ENCODE results near the gene SRSF1. TPM values are rescaled to one million over a fixed set of nuclear protein-coding genes. Genes with fewer than 3 reads are reported as not detected.

Gene SRSF1
- total RNA-seq, 1 experiment from 2014 or later, result 434 TPM

DNA sequence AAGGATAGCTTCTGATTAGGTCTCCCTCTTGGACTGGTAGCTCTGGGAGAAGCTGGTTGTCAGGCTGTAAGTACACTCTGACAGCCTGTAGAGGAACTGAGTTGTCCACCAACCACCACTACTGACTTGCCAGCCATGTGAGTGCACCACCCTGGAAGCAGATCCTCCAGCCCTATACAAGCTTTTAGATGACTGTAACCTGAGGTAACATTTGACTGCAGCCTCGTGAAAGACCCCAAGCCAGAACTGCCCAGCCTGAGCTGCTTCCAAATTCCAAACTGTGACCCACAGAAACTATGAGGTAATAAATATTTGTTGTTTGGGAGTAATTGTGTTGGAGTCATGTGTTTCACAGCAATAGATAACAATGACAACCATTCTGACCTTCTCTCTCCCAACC is 45.4 kb upstream of the SRSF1 start:
- no peaks in the 10 kb centered on the region for H3K36me3 ChIP-seq (ENCODE audit: control insufficient read depth in 1 of 2, insufficient read depth in 2 of 2, low read length in 2 of 2)
- ATAC-seq, result peak; percentile 40
- ChIA-PET POLR2A (interaction anchor here (1.6 kb wide), 1 partner anchor 31 kb away, joined by 9 read pairs; the partner anchor contains the start of gene DYNLL2), RAD21 (ENCODE audit: low non-redundant PET in 1 of 2, low total read pairs in 2 of 2, uncharacterized antibody in 2 of 2, unreplicated experiment in 2 of 2) (no interaction called here), CTCF (no interaction called here)
- TF ChIP-seq EGR1 (IDR thresholded peaks at IDR 0.05; ENCODE audit: low read depth) (no peak), SP1 (IDR thresholded peaks at IDR 0.05; ENCODE audit: low read depth) (no peak), EZH2 (IDR thresholded peaks at IDR 0.05) (no peak), EZH2phosphoT487 (IDR thresholded peaks at IDR 0.05; ENCODE audit: borderline replicate concordance) (no peak), SIN3A (IDR thresholded peaks at IDR 0.05; ENCODE audit: low read depth) (no peak), ZNF274 (IDR thresholded peaks at IDR 0.05; ENCODE audit: low read depth, low read length) (no peak), ELF1 (IDR thresholded peaks at IDR 0.05; ENCODE audit: borderline replicate concordance, low read depth) (no peak), RAD21 (IDR thresholded peaks at IDR 0.05; ENCODE audit: low read depth) (no peak), ZFX (IDR thresholded peaks at IDR 0.05) (no peak), YY1 (IDR thresholded peaks at IDR 0.05; ENCODE audit: extremely low read depth, insufficient replicate concordance, low read depth, low read length) (no peak), CBX3 (IDR thresholded peaks at IDR 0.05; ENCODE audit: low read depth) (no peak), POLR2A (IDR thresholded peaks at IDR 0.05; ENCODE audit: borderline replicate concordance, extremely low read depth, insufficient read depth, insufficient read length) (no peak), POLR2AphosphoS5 (IDR thresholded peaks at IDR 0.05; ENCODE audit: low read depth, low read length) (no peak)
- TF ChIP-seq, protein P1, sequence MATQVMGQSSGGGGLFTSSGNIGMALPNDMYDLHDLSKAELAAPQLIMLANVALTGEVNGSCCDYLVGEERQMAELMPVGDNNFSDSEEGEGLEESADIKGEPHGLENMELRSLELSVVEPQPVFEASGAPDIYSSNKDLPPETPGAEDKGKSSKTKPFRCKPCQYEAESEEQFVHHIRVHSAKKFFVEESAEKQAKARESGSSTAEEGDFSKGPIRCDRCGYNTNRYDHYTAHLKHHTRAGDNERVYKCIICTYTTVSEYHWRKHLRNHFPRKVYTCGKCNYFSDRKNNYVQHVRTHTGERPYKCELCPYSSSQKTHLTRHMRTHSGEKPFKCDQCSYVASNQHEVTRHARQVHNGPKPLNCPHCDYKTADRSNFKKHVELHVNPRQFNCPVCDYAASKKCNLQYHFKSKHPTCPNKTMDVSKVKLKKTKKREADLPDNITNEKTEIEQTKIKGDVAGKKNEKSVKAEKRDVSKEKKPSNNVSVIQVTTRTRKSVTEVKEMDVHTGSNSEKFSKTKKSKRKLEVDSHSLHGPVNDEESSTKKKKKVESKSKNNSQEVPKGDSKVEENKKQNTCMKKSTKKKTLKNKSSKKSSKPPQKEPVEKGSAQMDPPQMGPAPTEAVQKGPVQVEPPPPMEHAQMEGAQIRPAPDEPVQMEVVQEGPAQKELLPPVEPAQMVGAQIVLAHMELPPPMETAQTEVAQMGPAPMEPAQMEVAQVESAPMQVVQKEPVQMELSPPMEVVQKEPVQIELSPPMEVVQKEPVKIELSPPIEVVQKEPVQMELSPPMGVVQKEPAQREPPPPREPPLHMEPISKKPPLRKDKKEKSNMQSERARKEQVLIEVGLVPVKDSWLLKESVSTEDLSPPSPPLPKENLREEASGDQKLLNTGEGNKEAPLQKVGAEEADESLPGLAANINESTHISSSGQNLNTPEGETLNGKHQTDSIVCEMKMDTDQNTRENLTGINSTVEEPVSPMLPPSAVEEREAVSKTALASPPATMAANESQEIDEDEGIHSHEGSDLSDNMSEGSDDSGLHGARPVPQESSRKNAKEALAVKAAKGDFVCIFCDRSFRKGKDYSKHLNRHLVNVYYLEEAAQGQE (IDR thresholded peaks at IDR 0.05; ENCODE audit: low read depth), result no peak
- TF ChIP-seq, protein P2, sequence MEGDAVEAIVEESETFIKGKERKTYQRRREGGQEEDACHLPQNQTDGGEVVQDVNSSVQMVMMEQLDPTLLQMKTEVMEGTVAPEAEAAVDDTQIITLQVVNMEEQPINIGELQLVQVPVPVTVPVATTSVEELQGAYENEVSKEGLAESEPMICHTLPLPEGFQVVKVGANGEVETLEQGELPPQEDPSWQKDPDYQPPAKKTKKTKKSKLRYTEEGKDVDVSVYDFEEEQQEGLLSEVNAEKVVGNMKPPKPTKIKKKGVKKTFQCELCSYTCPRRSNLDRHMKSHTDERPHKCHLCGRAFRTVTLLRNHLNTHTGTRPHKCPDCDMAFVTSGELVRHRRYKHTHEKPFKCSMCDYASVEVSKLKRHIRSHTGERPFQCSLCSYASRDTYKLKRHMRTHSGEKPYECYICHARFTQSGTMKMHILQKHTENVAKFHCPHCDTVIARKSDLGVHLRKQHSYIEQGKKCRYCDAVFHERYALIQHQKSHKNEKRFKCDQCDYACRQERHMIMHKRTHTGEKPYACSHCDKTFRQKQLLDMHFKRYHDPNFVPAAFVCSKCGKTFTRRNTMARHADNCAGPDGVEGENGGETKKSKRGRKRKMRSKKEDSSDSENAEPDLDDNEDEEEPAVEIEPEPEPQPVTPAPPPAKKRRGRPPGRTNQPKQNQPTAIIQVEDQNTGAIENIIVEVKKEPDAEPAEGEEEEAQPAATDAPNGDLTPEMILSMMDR (IDR thresholded peaks at IDR 0.05 in 2 of 3, conservative IDR thresholded peaks at IDR 0.05 in 1 of 3; ENCODE audit: borderline replicate concordance in 1 of 3, insufficient read depth in 1 of 3, low read depth in 2 of 3, low read length in 2 of 3), result no peak
- TF ChIP-seq, protein P3, sequence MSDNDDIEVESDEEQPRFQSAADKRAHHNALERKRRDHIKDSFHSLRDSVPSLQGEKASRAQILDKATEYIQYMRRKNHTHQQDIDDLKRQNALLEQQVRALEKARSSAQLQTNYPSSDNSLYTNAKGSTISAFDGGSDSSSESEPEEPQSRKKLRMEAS (IDR thresholded peaks at IDR 0.05), result no peak
- TF ChIP-seq, protein P4, sequence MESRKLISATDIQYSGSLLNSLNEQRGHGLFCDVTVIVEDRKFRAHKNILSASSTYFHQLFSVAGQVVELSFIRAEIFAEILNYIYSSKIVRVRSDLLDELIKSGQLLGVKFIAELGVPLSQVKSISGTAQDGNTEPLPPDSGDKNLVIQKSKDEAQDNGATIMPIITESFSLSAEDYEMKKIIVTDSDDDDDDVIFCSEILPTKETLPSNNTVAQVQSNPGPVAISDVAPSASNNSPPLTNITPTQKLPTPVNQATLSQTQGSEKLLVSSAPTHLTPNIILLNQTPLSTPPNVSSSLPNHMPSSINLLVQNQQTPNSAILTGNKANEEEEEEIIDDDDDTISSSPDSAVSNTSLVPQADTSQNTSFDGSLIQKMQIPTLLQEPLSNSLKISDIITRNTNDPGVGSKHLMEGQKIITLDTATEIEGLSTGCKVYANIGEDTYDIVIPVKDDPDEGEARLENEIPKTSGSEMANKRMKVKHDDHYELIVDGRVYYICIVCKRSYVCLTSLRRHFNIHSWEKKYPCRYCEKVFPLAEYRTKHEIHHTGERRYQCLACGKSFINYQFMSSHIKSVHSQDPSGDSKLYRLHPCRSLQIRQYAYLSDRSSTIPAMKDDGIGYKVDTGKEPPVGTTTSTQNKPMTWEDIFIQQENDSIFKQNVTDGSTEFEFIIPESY (IDR thresholded peaks at IDR 0.05; ENCODE audit: extremely low read depth, insufficient replicate concordance, low read length), result no peak
- TF ChIP-seq, protein P5, sequence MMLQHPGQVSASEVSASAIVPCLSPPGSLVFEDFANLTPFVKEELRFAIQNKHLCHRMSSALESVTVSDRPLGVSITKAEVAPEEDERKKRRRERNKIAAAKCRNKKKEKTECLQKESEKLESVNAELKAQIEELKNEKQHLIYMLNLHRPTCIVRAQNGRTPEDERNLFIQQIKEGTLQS (IDR thresholded peaks at IDR 0.05), result no peak
- H3K4me2 ChIP-seq (ENCODE audit: low read length), result no peak overlapping the region
- H3K4me1 ChIP-seq (ENCODE audit: control insufficient read depth in 1 of 2, insufficient read depth in 2 of 2, low read length in 2 of 2), result no peaks in the 10 kb centered on the region; a peak in 1 of 4 replicates
- H3K4me3 ChIP-seq (replicated peaks in 1 of 2; ENCODE audit: low read depth in 1 of 2, low read length in 2 of 2), result no peak overlapping the region
- H3K9me3 ChIP-seq (ENCODE audit: control insufficient read depth in 1 of 2, insufficient read depth in 1 of 2, low read depth in 1 of 2, low read length in 2 of 2), result no peaks in the 10 kb centered on the region
- no peak overlapping the region for H2AFZ ChIP-seq (ENCODE audit: low read depth, low read length, poor library complexity, severe bottlenecking)
- H3K9ac ChIP-seq (ENCODE audit: low read length), result no peak overlapping the region
- H3K9me2 ChIP-seq (ENCODE audit: insufficient read depth), result no peaks in the 10 kb centered on the region
- H3K27me3 ChIP-seq (ENCODE audit: insufficient read depth, low read length), result no peaks in the 10 kb centered on the region
- BruUV-seq (replicated peaks), result no TSS peak
- no peak for DNase-seq (ENCODE audit: low read depth, low spot score)
- H4K20me1 ChIP-seq (ENCODE audit: insufficient read depth), result no peaks in the 10 kb centered on the region
- H3K79me2 ChIP-seq (ENCODE audit: insufficient read depth, low read length), result no peaks in the 10 kb centered on the region
- no peak overlapping the region for H3K27ac ChIP-seq (ENCODE audit: low read depth, low read length)
- intact Hi-C loops (cut with micrococcal nuclease), result no loop called here
